Measurements from ENCODE around the gene RAB28.
A peak's percentile ranks its signal among the peaks of the same experiment; 100 is the strongest.

RAB28 gene

DNA sequence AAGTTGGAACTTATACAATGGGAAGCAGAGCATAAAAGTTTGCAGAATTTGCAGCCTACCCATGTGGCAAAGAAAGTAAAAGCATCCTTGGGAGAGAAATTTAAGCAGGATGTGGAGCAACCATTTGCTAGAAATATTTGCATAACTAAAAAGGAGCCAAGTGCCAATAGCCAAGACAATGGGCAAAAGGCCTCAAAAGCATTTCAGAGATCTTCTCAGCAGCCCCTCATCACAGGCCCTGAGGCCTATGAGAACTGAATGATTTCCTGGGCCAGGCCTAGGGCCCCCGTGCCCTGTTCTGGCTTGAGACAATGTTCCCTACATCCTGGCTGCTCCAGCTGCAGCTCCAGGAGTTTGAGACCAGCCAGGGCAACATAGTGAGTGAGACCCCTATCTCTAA lies 25.3 kb upstream of the RAB28 start:
- DNase-seq, result no peak

- DNase-seq, result no peak
Observed at GRCh38 chr4:13504374-13504773, 20.2 kb upstream of the RAB28 start.

DNA sequence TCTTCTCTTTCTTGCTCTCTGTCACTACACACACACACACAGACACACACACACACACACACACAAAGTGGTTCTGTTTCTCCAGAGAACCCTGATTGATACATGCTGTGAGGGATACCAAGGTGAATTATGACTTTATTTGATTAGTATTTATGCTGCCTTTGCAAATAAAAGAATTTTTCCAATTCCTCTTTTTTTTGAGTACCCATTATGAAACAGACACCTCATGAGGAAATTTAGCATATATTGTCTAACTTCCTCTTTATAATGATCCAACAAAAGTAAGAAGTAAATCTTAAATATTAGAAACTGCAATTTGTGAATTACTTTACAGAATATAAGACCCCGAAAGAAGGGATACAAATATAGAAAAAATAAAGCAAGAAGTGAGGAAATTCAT lies 14.3 kb upstream of the RAB28 start:
- DNase-seq, result no peak

DNA sequence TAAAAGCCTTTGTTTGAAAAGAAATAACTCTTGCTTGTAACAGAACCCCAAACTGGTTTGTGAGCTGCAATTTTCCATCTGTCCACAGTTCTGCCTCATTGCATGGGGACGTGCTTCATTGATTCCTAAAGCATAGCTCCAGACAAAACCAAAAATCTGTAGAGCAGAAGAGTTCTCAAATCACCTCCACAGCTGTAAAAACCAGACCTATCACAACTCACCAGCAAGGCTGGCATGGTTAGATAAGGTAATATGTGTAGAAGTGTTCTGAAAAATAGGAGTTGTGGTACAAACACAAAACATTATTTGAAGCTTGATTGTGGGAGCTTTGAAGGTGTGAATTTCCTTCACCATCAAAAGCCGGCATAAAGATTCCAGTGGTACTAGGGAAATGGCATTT lies 12.5 kb upstream of the RAB28 start:
- no peak for DNase-seq

GRCh38 chr4:13495753-13496152 lies 11.6 kb upstream of the RAB28 start:
- DNase-seq, result no peak

DNA sequence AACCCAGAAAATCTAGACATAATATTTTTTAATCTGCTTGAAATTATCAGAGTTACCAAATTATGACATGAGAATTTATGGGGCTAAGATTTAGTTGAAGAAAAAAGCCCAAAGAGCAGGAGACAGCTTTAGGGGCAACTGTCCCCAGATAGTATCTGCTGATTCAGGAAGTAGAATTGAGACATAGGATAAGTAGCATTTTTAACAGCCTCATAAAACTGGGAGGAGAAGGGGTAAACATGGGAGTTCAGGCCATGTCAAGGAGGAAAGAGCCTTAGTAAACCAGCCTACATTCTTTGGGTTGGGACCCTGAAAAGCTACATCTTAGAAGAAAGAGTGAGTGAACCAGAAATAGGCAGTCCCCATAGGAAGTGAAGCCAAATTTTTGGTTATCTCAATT lies 9.7 kb upstream of the RAB28 start:
- DNase-seq, result no peak

DNA sequence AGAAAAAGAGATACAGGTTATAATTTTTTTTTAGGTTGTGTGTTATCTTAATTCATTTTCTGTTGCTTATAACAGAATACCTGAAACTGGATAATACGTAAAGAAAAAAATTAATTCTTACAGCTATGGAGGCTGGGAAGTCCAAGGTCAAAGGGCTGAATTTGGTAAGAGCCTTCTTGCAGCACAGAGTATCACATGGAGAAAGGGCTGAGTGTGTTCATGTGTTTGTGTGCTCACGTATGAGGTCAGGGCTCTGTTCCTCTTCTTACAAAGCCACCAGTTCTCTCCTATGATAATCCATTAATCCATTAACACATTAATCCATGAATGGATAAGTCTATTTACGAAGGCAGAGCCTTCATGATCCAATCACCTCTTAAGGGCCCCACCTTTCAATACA lies 8.6 kb upstream of the RAB28 start:
- no peak for DNase-seq

- DNase-seq, result no peak
Observed at GRCh38 chr4:13484749-13485221, 645 bp upstream of the RAB28 start.

DNA sequence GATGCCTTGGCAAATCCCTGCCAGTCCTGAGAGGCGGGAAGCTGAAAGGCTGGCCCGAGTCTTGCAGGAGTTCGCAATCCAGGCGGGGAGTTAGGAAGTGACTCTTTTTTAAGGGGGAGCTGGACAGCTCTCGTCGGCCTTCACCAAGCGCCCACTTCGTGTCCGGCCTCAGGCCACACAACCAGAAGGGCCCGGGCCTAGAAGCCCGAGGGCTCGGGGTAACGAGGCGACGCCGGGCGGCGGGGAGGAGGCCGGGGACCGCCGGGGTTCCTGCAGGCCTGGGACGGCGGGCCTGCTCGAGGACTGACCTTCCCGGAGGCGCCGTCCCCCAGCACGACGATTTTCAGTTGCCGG lies 395 bp downstream of the RAB28 start:
- DNase-seq, result peak in 1 of 5 experiments; percentile 8

DNA sequence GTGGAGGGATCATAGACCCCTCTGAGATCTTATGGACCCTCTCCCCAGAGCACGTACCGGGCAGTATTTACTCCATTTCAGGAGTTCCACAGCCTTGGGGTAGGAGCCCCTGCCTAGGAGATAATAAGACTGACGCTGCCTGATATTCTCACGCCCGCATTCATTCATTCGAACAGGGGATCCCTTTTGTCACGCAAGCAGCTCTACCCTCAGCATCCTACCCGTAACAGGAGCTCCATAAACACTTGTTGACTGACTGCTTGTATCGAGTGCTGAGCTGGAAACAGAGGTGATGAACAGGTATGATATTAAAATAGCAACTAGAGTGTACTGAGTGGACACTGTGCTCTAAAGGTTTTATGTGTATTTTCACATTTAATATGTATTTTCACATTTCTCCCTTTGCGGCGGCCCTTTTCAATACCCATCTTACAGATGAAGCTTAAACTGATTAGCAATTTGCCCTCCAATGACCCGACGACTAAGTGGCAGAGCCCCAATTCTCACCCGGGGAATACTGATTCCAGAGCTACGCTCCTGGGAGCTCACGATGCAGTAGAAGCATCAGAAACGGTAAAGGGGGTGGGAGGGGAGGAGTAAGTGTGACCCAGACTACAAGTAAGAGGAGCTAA lies 888 bp downstream of the RAB28 start:
- DNase-seq, result peak in 2 of 5 experiments; percentile 3 to 63

- DNase-seq, result no peak
Observed at GRCh38 chr4:13481569-13481968, 2.6 kb downstream of the RAB28 start.

- no peak for DNase-seq
Observed at GRCh38 chr4:13478707-13479106, 5.4 kb downstream of the RAB28 start.

- DNase-seq, result no peak
Observed at GRCh38 chr4:13478131-13478530, 6.0 kb downstream of the RAB28 start.

- peak in 1 of 5 experiments; percentile 92 for DNase-seq
Observed at GRCh38 chr4:13476915-13477314, 7.2 kb downstream of the RAB28 start.

GRCh38 chr4:13476152-13476551 lies 8.0 kb downstream of the RAB28 start:
- no peak for DNase-seq

DNA sequence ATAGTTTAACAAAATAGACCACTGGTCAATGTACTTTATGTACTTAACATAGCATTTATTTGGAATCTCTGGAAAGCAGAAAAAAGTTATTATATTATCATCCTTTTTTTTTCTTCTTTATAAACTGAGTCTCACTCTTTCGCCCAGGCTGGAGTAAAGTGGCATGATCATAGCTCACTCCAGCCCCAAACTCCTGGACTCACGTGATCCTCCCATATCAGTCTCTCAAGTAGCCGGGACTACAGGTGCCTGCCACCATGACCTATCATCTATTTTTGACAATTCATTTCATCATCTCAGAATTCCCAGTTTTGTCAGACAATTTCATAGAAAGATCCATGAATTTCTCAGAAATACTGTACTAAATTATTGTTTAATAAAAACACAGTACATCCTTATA lies 12.7 kb downstream of the RAB28 start:
- no peak for DNase-seq

DNA sequence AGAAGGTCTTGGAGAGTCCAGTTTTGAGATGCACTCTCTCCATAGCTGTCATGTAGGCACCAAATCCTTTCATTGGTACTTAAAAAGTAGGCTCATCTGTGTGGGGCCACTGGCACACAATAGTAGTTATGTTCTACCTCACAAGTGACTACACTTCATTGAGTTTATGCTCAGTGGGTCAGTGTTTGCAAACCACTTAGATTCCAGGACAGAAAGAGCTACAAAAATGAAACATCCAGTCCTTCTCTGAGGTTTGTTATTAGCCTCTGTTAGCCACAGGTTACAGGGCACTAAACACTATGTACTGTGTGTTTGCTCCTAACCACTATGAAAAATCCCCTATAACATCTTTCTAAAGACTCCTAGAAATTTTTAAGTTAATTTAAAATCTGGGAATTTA lies 13.8 kb downstream of the RAB28 start:
- no peak for DNase-seq

DNA sequence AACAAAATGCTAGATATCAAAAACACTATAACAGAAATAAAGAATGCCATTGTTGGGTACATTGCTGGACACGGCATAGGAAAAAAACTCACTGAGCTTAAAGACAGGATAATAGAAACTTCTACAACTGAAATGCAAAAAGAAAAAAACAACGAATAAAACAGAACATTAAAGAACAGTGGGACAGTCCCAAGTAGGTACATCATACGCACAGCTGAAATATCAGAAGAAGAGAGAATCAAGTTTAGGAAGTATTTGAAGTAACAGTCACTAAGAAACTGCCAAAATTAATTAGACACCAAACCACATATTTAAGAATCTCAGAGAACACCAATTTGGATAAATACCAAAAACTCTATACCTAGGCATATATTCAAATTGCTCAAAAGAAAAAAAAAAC lies 19.2 kb downstream of the RAB28 start:
- no peak for DNase-seq

GRCh38 chr4:13464543-13464942 lies 19.6 kb downstream of the RAB28 start:
- DNase-seq, result no peak

GRCh38 chr4:13461191-13461905 lies 22.8 kb downstream of the RAB28 start:
- no peak for DNase-seq

DNA sequence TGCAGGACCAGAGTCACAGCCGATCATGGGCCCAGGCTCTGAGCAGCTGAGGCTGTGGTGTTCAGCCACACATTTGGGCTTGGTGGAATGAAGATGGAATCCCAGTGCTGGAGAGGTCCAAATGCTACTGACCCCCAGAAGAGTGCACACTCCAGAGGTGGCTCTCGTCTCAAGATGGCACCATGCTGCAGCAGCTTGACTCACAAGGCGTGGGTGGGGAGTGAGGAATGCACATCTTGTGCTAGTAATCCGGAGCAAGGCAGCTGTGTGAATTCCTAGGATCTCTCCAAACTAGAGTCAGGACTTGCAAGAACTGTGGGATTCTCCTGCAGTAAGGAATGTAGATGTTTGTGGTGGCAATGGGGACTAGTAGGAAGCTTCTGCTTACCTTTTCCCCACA lies 28.7 kb downstream of the RAB28 start:
- DNase-seq, result no peak

DNA sequence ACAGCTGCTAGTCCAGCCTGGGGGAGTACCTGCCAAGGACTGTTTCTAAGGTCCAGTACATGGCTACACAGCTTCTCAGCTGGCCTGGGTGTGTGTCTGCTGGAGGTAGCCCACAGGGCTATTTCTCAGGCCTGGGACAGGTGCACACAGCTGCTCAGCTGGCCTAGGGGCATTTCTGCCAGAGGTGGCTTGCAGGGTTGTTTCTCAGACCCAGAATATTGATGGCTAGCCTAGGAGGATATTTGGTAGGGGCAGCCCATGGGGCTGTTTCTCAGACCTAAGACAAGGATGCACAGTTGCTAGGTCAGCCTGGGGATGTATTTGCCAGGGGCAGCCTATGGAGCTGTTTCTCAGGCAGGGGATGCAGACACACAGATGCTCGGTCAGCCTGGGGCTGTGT lies 29.4 kb downstream of the RAB28 start:
- no peak for DNase-seq

DNA sequence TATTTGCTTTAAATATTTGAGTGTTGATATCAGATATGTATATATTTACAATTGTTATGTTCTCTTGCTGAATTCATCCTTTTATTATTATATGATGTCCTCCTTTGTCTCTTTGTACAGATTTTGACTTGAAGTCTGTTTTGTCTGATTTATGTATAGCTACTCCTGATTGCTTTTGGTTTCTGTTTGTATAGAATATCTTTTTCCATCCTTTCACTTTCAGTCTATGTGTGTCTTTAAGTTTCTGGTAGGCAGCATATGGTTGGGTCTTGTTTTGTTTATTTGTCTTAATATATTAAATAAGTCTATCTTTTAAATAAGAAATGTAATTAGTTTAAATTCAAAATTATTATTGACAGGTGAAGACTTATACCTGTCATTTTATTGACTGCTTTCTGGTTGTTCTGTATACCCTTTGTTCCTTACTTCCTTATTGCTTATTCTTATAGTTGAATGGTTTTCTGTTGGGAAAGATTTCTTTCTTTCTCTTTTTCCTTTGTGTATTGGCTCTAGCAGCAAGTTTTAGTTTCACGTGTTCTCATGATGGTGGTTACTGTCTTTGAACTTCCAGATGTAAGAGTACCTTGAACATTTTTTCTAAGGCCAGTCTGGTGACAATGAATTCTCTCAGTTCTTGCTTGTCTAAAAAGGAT lies 31.1 kb downstream of the RAB28 start:
- DNase-seq, result peak in 1 of 5 experiments; percentile 36

GRCh38 chr4:13449590-13449989 lies 34.5 kb downstream of the RAB28 start:
- DNase-seq, result no peak
